GM21576 (cell line): Measurements from ENCODE around the gene CCDC14.
"Not testable (repeated sequence)": the region's sequence is repeated elsewhere in the genome, so short reads cannot be mapped to it uniquely, and the experiment has no call there.

ENCODE experiments used
- ATAC-seq: cut with Tn5 transposase; IDR thresholded peaks from one replicate; pipeline ENCODE4 v1.9.1; 2021; ENCODE audit warnings: mild to moderate bottlenecking, moderate library complexity; ENCODE audit not compliant: unreplicated experiment

Gene CCDC14

DNA sequence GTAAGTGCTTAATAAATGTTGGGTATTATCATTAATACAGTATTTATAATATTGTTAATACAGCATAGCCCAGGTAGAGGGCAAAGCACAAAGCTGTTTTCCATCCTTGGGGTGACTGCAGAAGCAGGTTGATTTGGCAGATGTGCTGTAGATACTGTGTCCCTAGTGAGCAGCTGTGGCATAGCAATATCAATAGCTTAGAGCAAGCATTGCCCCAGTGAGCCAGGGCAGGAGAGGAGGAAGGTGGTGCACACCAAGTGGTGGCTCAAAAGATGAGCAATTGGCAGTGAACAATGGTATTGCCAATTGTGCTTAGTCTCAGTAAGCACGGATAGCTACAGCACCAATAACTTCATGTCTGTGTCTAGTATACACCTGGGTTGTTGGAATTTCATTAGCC, 5.8 kb upstream of the CCDC14 start:
- ATAC-seq = not testable (repeated sequence)

DNA sequence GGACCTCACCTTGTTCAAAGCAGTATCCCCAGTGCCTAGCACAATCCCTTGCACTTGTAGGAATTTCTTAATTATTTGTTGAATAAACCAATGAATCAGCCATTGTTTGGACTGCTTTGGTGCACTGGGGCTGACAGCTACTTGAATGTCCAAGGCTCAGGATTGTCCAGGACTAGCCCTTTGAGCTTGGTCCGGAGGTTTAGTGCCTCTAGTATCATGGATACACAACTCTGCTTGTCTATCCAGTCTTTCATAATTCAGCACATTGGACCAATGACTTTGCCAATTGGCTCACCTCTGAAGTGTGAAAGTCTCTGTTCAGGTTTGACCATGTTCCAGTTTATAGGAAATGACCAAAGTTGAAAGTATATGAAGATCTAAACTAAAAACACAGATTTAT, 3.8 kb upstream of the CCDC14 start:
- ATAC-seq = not testable (repeated sequence)

DNA sequence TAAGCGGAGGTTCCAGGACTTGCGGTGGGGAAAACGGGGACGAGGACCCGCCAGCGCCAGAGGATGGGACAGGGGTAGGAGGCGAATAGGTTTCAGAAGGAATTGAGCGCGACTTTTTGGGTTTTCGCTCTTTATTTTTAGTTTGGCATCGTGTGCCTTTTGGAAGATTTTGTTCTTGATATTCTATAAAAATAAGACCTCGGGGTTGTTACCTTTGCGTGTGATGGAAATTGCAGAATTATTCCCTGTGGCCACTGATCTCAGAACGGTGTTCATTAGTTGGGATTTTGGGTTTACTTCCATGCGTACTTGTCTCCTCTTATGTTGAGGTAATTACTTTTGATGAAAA, 453 bp upstream of the CCDC14 start:
- peak; percentile 3 for ATAC-seq

DNA sequence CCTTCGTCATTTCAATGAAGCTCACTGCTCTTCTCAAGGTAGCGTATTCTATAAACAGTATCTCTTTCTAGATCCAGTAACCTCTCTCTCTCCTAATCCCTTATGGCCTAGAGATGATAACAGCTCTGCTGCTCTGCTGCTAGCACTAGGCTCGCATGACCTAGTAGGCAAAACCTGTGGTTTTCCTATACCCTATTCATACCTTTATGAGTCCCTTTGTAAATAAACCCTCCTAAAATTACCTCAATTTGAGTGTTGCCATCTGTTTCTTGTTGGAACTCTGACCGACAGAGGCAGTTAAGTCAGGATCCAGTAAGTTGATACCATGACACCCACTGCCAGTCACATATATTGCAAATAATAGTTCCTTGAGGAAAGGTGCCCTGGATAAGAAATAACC, 7.3 kb downstream of the CCDC14 start:
- peak; percentile 79 for ATAC-seq

DNA sequence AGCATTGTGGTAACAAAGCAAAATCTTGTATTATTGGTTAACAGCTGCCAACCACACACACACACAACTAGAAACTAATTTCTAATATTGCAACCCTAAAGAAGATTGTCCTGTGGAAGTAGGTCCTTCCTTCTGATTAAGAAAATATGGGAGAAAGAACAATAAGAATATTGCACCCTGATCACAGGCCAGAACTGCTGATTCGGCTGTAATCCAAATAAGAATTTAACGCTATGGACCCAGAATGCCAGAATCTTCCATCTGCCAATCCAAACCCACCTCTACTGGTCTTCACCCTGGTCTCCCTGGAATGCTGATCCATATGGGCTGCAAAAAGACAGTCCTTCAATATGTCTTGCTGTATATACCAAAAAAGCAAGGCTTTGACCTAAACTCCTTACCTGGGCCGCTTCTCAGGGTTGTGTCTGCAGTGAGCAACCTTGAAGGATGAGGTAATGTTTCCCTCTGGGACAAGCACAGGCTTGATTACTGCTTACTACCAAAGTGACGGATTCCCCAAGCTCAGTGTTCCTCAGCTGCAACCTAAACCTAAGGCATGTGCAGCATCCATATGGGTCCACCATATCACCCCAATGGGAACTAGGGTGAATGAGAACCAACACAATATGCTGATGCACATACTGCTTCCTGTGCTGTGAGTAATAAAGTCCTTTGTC, 8.0 kb downstream of the CCDC14 start:
- ATAC-seq = peak; percentile 15

DNA sequence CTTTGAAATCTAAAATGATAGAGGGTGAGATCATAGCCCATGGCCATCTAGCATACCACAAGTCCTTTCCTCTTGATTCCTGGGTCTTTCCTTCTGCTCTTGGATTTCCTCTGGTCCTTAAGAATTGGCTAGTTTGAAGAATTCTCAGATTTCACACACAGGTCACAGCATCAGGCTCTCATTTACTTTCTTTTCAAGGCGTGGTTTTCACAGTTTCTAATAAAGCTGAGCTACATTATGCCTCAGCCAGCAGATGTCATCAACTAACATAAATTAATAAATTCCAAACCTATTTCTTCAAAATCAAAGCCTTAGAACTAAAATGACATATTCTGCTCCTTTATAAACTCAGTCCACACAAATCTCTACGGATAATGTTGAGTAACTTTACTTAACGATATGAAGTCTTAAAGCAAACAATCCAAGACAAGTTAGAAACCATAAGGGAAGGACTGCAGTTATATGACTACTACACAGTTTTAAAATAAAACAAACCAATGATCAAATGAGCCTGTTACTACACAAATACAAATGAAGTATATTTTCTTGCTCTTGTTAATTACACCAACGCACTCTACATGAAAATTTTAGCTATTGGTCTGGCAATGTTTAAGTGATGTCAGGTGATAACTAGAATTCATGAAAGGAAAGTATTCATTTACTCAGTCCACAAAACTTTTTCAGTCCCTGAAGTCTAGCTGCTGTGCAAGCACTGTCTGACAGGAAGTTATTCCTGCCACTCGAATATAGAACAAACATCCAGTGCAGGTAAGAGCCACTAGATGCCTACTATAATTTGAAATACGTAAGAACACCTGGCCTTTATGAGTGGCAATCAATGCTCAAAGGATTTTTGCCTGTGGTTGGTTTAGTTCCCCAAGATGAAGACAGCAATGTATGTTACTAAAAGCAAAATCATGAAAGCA, 9.2 kb downstream of the CCDC14 start:
- ATAC-seq = no peak

DNA sequence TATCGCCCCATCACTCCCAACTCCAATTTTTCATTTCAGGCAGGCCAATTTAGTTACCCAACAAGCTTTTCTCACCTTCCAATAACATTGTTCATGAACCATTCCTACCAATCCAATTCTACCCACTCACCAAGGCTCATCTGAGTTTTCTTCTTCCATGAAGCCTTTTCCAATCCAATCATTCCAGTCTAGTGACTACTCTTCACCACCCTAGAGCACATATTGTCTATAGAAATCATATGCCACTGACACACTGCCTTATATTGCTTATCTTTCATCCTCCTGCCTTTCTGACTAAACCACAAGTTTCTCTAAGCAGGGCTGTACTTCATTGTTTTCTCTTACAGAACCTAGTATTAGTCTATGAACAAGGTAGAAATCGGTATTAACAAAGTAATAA, 11.4 kb downstream of the CCDC14 start:
- ATAC-seq = no peak

DNA sequence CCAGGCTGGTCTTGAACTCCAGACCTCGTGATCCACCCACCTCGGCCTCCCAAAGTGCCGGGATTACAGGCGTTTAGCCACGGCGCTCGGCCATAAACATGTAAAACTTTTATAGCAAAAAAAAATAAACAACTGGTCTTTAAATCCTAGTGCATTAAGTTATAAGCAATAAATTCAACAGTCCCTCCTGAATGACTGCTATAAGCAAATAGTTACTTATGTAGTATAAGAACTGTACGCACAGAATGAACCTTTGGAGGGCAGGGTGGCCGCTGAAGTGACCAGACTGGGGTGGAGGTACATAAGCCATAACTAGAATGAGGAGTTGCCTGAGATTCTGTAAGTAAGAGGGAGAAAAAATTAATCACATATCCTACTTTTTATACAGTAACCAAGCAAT, 12.6 kb downstream of the CCDC14 start:
- no peak for ATAC-seq

DNA sequence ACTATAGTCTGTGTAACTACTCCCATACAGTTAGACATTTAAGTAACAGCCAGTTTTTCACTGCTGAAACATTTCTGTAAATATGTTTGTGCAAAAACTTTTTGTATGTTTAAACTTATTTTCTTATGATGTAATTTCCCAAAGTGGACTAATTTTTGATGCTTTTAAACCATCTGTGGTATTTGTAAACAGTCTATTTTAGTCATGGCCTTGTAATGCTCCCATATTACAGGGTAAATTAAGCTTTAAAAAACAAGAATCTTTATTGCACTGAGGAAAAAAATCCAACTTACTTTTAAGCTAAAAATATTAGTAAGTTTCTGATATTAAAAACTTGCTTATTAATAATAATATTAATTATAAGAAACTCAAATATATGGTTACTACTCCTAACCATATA, 13.5 kb downstream of the CCDC14 start:
- ATAC-seq = no peak

DNA sequence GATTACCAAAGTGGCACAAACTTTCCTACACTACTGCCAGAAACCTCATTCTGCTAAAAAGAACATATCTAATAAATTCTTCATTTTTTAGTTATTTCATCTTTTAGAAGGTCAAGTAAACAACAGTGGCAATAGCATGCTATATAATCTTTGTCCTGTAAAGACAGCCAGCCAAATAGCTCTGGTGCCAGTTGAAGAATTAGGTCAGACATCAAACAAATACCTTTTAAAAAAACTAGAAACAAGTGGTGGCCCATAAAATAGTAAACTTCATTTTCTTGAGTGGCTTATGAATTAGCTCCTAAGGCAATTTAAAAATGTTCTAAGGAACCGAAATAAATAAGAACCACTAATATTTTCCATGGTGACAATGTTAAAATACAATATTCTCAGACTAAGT, 19.5 kb downstream of the CCDC14 start:
- no peak for ATAC-seq

DNA sequence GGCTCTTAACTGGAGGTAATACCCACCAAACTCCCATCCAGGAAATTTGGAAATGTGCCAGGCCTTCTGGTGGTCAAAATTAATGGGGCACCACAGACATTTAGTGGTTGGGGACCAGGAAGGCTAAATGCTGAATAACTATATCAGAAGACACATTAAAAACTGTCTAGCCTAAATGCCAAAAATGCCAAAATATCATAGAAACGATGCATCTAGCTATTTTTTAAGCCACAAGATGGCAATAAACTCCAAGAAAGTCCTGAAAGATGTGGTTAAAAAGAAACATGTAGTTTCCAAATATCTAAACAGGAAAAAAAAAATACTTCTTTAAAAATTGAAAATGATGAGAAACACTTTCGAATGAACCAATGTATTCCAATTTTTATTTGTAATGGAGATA, 19.9 kb downstream of the CCDC14 start:
- ATAC-seq = no peak

DNA sequence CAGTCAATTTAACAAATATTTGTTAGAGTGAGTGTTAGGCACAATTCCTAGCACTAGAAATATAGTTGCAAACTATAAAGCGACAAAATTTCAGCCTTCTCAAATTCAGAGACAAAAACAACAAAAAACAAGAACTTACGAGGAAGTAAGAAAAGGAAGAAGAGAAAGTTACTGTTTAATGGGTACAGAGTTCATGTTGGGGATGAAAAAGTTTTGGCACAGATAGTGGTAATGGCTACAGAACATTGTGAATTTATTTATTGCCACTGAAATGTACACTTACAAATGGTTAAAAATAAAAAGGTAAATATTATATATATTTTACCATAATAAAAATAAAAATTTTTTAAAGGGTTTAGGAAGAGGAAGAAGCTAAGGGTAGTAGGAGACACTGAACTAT, 21.3 kb downstream of the CCDC14 start:
- ATAC-seq = no peak

DNA sequence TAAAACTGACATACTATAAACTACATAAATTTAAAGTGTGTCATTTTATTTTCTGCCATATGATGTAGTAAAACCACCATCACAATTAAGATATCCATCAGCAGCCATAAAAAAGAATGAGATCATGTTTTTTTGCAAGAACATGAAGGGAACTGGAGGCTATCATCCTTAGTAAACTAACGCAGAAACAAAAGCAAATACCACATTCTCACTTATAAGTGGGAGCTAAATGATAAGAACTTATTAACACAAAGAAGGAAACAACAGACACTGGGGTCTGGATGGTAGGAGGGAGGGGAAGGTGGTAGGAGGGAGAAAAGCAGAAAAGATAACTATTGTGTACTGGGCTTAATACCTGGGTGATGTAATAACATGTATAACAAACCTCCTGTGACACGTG, 24.6 kb downstream of the CCDC14 start:
- no peak for ATAC-seq

DNA sequence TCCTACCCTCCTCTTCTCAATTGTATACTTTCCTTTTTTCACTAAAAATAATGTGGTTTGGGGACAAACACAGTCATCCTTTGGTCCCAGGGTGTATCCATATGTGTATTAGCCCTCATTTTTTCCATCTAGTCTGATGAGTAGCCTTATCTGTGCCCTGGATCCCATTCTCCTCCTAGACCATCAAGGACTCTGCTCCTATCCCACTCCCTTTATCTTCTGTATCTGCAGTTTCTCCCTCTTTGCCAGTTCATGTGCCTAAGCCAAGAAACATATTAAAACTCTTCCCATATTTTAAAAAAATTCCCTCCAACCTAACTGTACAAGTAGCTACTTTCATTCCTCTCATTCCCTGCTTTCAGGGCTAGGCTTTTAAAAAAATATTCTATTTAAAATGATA, 25.2 kb downstream of the CCDC14 start:
- no peak for ATAC-seq

DNA sequence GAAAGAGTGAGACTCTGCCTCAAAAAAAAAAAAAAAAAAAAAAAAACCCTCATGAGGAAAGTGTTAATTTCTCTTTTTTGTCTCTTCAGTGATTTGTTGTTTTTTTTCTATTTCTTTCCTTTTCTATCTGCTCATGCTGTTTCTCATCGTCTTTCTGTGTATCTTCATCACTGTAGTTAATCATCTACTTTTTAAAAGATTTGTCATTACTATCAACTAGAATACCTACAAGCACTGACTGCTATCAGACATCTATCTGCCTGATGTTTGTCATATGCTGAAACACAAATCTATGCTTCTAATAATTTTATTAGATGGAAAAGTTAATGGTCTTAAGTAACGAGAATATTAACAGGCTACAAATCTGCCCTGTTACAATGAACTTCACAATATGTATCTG, 26.8 kb downstream of the CCDC14 start:
- ATAC-seq = no peak

DNA sequence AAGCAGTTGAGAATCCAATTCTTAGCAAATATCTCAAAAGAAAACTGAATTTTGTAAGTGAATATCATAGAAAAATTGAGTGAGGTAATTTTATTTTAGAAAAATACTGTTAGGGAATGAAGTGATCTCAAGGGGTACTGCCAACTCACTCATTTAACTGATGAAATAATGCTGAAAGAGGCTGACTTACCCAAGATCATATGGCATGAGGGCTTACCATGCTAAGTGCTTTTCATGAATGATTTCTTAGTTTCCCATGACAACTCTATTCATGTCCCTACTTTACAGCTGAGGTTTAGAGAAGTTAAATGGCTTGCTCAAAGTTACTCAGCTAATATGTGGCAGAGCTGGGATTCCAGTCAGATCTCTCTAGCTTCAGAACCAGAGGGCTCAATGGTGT, 30.6 kb downstream of the CCDC14 start:
- no peak for ATAC-seq

DNA sequence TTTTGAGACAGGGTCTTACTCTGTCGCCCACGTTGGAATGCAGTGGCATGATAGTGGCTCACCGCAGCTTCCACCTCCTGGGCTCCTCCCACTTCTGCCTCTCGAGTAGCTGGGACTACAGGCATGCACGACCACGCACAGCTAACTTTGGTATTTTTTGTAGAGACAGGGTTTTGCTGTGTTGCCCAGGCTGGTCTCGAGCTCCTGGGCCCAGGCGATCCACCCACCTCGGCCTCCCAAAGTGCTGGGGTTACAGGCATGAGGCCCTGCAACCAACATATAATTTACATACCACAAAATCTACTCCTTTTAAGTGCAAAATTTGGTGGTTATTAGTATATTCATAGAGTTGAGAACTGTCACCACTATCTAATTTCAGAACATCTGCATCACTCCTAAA, 31.7 kb downstream of the CCDC14 start:
- ATAC-seq = no peak

DNA sequence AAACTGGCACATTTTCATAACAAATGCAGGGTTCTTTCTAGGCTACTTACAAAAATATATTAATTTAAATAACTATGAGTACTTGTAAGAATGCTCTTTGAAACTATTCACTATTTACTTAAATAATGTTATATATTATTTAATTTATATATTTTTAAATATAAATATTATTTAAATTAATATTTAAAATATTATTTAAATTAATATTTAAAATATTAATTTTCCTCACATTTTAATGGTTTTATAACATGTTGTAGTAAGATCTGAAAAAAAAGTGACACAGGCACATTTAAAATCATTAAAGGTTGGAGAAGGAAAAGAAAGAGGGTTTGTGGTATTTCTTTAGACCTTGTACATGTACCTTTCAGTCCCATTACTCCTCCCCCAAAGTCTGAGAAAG, 34.6 kb downstream of the CCDC14 start:
- ATAC-seq = no peak

DNA sequence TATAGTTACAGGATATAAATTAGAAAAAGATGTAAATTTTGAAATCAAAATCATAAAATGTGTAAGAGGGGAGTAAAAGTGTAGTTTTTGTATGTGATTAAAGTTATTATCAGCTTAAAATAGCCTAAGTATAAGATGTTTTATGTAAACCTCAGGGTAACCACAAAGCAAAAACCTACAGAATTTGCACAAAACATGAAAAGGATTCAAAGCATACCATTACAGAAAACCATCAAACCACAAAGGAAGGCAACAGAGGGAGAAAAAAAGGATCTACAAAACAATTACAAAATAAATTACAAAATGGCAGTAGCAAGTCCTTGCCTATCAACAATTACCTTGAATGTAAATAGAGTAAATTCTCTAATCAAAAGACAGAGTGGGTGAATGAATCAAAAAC, 40.2 kb downstream of the CCDC14 start:
- ATAC-seq = no peak

DNA sequence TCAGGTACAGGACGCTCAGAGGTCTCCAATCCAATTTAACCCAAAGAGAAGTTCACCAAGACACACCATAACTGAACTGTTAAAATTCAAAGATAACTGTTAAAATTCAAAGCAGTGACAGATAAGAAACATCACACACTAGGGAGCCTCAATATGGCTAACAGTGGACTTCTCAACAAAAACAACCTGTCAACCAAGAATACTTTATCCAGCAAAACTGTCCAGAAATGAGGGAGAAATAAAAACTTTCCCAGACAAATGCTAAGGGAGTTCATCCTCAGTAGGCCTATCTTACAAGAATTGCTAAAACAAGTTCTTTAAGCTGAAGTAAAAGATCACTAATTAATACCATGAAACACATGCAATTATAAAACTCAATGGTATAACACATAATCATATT, 40.6 kb downstream of the CCDC14 start:
- no peak for ATAC-seq

DNA sequence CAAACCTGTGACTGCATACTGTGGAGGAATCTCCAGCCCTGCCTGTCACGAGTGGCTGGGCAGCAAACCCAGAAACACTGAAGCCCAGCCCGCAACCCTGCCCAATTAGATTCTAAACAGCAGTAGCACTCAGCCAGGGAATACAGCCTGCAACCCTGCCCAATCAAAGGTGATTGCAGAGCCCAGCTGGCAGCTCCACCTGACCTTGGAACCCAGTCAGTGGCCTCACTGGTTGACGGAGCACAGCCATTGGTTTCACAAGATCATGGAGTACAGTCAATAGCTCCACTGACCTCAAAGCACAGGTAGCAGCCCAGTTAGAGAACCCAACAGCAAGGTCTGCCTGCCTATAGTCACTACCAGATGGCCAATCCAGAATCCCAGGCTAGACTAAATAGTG, 41.7 kb downstream of the CCDC14 start:
- no peak for ATAC-seq

DNA sequence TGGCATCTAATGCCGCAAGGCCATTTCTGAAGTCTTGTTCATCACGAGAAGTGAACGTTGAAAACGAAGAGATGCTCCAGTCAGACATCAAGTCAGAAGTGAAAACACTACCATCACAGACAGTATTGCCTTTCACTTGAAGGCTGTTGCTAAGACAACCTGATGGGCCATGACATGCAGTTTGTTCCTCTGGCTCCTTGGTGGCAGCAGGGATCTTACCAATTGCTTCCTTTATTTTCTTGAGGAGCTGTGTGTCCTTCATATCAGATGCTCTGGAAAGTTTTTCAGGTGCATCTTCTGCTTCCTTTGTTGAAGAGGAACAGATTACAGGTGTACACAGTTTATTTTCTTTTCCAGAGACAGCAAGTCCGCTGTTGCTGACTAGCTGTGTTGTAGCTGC, 46.2 kb downstream of the CCDC14 start:
- no peak for ATAC-seq

DNA sequence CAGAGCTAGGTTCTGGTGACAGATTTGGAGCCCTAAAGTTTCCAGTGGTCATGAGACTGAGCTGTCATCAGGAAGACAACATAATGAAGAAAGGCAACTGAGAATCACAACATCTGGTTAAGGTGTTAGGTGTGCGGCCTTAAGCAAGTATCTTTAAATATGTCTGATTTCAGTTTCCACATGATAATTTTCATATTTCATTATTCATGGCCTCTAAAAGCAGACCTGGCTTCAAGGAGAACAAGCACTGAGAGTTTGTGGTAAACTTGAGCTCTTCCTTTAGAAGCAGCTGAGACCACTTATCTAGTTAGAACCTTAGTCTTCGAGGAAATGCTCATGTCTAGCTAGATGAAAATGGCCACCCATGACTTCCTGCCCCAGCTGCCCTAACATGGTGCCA, 51.2 kb downstream of the CCDC14 start:
- no peak for ATAC-seq
